ENCODE results near the gene PLEKHO2. TPM values are rescaled to one million over a fixed set of nuclear protein-coding genes. Genes with fewer than 3 reads are reported as not detected.

Gene PLEKHO2, protein sequence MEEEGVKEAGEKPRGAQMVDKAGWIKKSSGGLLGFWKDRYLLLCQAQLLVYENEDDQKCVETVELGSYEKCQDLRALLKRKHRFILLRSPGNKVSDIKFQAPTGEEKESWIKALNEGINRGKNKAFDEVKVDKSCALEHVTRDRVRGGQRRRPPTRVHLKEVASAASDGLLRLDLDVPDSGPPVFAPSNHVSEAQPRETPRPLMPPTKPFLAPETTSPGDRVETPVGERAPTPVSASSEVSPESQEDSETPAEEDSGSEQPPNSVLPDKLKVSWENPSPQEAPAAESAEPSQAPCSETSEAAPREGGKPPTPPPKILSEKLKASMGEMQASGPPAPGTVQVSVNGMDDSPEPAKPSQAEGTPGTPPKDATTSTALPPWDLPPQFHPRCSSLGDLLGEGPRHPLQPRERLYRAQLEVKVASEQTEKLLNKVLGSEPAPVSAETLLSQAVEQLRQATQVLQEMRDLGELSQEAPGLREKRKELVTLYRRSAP
- total RNA-seq (2022; extraction: Qiagen RNA extraction) = 5.8 to 6.9 TPM (median 6.2 TPM) in 5 replicates

DNA sequence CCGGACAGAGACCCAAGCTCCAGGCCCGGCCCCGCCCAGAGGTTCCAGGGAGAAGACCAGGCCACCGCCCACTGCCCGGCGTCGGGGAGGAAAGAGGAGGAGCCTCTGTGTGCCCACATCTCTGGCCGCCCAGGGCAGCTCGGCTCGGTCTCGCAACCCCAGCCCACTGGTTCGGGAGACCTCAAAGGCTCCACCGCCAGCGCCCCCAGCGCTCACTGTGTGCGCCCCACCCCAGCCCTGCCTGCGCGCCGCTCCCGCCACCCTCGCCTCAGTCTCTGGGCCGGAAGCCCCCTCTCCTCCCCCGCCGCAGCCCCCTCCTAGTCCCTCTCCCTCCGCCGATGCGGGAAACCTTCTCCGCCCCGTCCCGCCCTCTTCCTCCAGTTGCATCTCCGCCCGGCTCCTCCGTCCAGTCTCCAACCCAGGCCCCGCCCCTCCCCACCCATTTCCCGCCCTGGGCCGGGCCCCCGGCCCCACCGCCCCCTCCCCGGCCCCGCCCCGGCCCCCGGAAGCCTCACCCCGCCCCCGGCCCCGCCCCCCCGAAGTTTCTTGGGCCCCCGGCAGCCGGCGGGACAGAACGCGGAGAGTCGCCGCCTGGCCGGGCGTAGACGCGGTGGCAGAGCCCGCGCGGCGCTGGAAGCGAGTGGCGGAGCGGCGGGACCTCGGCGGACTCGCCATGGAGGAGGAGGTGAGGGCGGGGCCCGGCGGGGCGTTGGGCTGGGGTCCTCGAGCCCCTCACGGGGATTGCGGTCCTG is at the start of gene PLEKHO2:
TSS of gene PLEKHO2 (plus strand) at position 572 of the 752 bp plus-strand sequence. CDS start at position 674, 102 bp downstream.

DNA sequence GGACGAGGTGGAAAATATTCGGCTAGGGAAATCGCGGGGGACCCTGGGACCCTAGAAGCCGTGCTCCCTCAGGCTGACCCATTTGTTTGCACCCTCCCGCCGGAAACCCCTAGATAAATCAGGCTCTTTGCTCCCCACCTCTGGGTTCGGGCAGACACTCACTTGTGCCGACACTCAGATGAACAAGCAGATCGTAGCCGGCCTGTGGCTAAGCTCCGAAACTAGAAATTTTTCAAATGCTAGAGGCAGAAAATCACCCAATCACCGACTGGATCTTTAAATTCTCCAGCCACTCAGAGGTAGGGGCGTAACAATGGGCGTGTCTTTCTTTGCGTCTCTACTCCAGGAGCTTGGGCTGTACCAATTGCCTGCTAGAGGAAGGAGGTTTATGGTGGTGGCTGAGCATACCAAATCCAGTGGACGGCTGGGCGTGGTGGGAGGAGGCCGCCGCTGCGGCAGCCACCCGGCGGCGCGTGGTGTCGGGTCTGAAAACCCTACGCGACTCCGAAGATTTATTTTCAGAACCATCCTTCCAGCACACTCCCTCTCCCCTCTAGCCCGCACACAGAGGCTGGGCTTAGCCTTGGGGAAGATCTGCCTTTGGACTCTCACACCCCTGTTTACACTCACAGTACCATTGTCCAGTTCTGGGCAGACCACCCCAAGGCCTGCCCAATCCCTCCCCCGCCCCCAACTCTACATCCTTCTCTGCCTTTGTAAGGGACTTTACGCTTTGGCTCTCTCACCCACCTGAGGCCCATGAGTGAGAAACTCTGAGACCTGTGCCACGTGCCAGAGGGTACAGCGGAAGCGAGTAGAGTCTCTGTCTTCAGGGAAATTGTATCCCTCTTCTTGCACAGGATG is 16.1 kb upstream of the PLEKHO2 start, which contains the start of gene PIF1:
TSS of gene PIF1 (minus strand) at position 217 of the 864 bp plus-strand sequence. CDS start 1,312 bp downstream, outside the sequence.

DNA sequence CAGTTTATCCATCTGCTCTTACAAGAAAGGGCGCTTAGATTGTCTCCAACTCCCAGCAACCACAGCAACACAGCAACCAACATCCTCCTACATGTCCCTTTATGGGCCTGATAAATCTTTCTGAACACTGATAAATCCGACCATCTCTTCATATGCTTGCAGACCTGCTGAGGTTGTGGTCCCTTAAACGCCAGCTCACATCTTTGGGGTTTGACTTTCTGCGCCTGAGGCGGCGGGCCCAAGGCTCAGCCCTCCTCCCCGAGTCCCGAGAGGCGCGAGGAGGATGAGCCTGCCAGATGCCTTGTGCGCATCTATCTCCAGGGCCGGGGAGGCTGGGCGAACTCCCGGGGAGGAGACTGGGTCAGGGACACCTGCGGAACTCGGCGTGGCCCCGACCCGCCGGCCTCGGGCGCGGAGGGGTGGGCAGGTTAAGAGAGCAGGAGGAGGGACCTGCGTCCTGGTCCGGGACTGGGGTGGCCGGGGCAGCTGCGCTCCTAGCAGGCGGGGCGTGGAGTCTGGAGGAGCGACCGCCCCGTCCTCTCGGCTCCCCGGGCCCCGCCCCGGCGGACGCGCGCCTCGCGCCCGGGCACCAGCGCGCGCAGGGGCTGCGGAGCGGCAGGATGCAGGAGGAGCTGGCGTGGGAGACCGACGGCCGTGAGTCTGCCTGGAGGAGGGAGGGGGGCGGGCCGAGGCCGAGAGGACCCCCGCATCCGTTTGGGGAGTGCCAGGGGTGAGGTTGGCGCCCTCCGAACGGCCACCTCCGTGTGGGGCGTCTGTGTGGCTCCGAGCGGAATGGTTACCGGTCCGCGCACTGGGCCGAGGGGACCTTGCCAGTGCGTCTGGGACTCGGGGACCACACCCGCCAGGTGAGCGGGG is 69.8 kb downstream of the PLEKHO2 start, which contains the start of gene ANKDD1A:
TSS of gene ANKDD1A (plus strand) at position 592 of the 876 bp plus-strand sequence. CDS start at position 621, 29 bp downstream.

Other genes starting within 250 kb of the PLEKHO2 start
- 6.2 to 8.5 TPM (median 8.2 TPM) in 5 replicates for gene RBPMS2, start 66.3 kb upstream of the PLEKHO2 start, total RNA-seq (2022; extraction: Qiagen RNA extraction)
- gene PIF1, start 16.3 kb upstream of the PLEKHO2 start, total RNA-seq (2022; extraction: Qiagen RNA extraction) = 13.5 to 20.0 TPM (median 14.6 TPM) in 5 replicates
- 1.5 to 2.0 TPM (median 1.8 TPM) in 5 replicates for gene ANKDD1A, start 70.0 kb downstream of the PLEKHO2 start, total RNA-seq (2022; extraction: Qiagen RNA extraction)
- 120 to 130 TPM (median 128 TPM) in 5 replicates for gene SPG21, start 148.0 kb downstream of the PLEKHO2 start, total RNA-seq (2022; extraction: Qiagen RNA extraction)
- gene MTFMT, start 187.7 kb downstream of the PLEKHO2 start, total RNA-seq (2022; extraction: Qiagen RNA extraction) = 25.7 to 27.3 TPM (median 26.9 TPM) in 5 replicates
- 14.4 to 20.3 TPM (median 15.9 TPM) in 5 replicates for gene SLC51B, start 203.5 kb downstream of the PLEKHO2 start, total RNA-seq (2022; extraction: Qiagen RNA extraction)
- gene RASL12, start 226.1 kb downstream of the PLEKHO2 start, total RNA-seq (2022; extraction: Qiagen RNA extraction) = 0.07 to 0.16 TPM (median 0.15 TPM) in 5 replicates
- gene KBTBD13, start 234.8 kb downstream of the PLEKHO2 start, total RNA-seq (2022; extraction: Qiagen RNA extraction) = not detected in 5 replicates

Measured in A549 treated with Hydrocortisone at 1 μM for 4 hours (cell line).